C4-2B (cell line): ENCODE data around the gene GFPT2.

Source experiments
- CTCF ChIP-seq: fragments of 450-650 bp; conservative IDR thresholded peaks from 2 replicates; pipeline ENCODE4 v1.5.1; 2017; ENCODE audit warnings: mild to moderate bottlenecking
- ZFX ChIP-seq: fragments of 450-650 bp; IDR thresholded peaks from 2 replicates; pipeline ENCODE4 v1.6.1; 2017

GRCh38 chr5:180315762-180316212, 37.3 kb downstream of the GFPT2 start:
- TF ChIP-seq CTCF (peak; percentile 99), ZFX (no peak)
